RWPE2 (cell line): ENCODE results near the gene ZNF296.

ENCODE experiments used
- ATAC-seq: fragments of 200-7000 bp; cut with Tn5 transposase; 3 replicates; pipeline ENCODE4 v1.9.1; 2021; ENCODE audit warnings: low read depth
- DNase-seq: peaks from one replicate; pipeline ENCODE4 v3.0.0-alpha.2; 2020; ENCODE audit warnings: low spot score
- H3K27ac ChIP-seq: fragments of 450-650 bp; 2 replicates; pipeline ENCODE4 v1.5.1; 2017; ENCODE audit warnings: mild to moderate bottlenecking; ENCODE audit not compliant: poor library complexity, severe bottlenecking
- H3K27me3 ChIP-seq: fragments of 250-450 bp; sonication (Bioruptor Pico); 2 replicates; pipeline ENCODE4 v1.5.1; 2021; ENCODE audit warnings: mild to moderate bottlenecking, moderate library complexity; ENCODE audit not compliant: insufficient read depth, poor library complexity, severe bottlenecking
- H3K36me3 ChIP-seq: fragments of 250-450 bp; sonication (Bioruptor Pico); 2 replicates; pipeline ENCODE4 v1.5.1; 2020; ENCODE audit warnings: low read depth, mild to moderate bottlenecking, moderate library complexity
- H3K4me1 ChIP-seq: fragments of 250-450 bp; sonication (Bioruptor Pico); 2 replicates; pipeline ENCODE4 v1.5.1; 2021; ENCODE audit warnings: mild to moderate bottlenecking, moderate library complexity; ENCODE audit not compliant: insufficient read depth, poor library complexity, severe bottlenecking
- H3K4me3 ChIP-seq: fragments of 250-450 bp; sonication (Bioruptor Pico); 2 replicates; pipeline ENCODE4 v1.5.1; 2021; ENCODE audit warnings: mild to moderate bottlenecking, moderate library complexity; ENCODE audit not compliant: severe bottlenecking
- H3K9me3 ChIP-seq: fragments of 250-450 bp; sonication (Bioruptor Pico); 2 replicates; pipeline ENCODE4 v1.5.1; 2021; ENCODE audit warnings: mild to moderate bottlenecking, moderate library complexity; ENCODE audit not compliant: severe bottlenecking
- CTCF ChIP-seq: fragments of 450-650 bp; IDR thresholded peaks from one replicate; pipeline ENCODE4 v1.5.1; 2017; ENCODE audit warnings: mild to moderate bottlenecking, moderate library complexity; ENCODE audit not compliant: poor library complexity, severe bottlenecking

Gene ZNF296

DNA sequence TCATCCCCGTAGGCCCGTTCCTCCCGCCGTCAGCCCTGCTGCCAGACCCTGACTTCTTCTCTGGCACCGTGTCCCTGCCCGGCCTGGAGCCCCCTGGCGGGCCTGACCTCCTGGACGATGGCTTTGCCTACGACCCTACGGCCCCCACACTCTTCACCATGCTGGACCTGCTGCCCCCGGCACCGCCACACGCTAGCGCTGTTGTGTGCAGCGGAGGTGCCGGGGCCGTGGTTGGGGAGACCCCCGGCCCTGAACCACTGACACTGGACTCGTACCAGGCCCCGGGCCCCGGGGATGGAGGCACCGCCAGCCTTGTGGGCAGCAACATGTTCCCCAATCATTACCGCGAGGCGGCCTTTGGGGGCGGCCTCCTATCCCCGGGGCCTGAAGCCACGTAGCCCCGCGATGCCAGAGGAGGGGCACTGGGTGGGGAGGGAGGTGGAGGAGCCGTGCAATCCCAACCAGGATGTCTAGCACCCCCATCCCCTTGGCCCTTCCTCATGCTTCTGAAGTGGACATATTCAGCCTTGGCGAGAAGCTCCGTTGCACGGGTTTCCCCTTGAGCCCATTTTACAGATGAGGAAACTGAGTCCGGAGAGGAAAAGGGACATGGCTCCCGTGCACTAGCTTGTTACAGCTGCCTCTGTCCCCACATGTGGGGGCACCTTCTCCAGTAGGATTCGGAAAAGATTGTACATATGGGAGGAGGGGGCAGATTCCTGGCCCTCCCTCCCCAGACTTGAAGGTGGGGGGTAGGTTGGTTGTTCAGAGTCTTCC lies 38.7 kb downstream of the ZNF296 start:
- H3K27me3 ChIP-seq, result no peaks in the 10 kb centered on the region
- H3K27ac ChIP-seq, result no peak overlapping the region
- DNase-seq (no peak), ATAC-seq (no peak)
- H3K4me1 ChIP-seq, result no peaks in the 10 kb centered on the region
- H3K36me3 ChIP-seq, result peaks cover 30% of the 10 kb centered on the region
- no peak for TF ChIP-seq CTCF
- no peaks in the 10 kb centered on the region for H3K9me3 ChIP-seq
- H3K4me3 ChIP-seq, result no peak overlapping the region

- no peak for TF ChIP-seq CTCF
- no peak overlapping the region for H3K4me3 ChIP-seq
- H3K27ac ChIP-seq, result no peak overlapping the region
- ATAC-seq (no peak), DNase-seq (no peak)
- peaks cover 12% of the 10 kb centered on the region for H3K36me3 ChIP-seq
- H3K4me1 ChIP-seq, result no peaks in the 10 kb centered on the region
- H3K9me3 ChIP-seq, result no peaks in the 10 kb centered on the region
- H3K27me3 ChIP-seq, result no peaks in the 10 kb centered on the region
These were observed 40.5 kb downstream of the ZNF296 start for GRCh38 chr19:45035755-45036154.

- Histone ChIP-seq H3K4me3 (no peak overlapping the region), H3K4me1 (no peaks in the 10 kb centered on the region), H3K27me3 (no peaks in the 10 kb centered on the region), H3K27ac (no peak overlapping the region), H3K36me3 (peaks cover 4% of the 10 kb centered on the region), H3K9me3 (no peaks in the 10 kb centered on the region)
- TF ChIP-seq CTCF, result no peak
- DNase-seq (no peak), ATAC-seq (no peak)
These were observed 43.9 kb downstream of the ZNF296 start for GRCh38 chr19:45032421-45032820.

DNA sequence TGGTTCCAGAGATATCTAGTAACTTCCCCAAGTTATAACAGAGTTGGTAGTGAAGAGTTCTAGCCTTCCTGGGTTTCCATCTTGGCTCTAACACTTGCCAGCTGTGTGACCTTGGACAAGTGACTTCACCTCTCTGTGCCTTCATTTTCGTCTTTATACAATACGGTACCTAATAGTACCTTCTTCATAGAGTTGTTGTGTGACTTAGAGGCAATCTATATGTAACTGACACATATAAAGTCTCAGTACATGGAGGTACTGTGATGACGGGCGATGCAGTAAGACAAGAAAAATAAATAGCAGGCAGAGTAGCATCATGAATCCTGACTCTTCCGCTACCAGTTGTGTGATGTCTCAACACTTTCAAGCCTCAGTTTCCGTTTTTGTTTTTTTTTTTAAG lies 45.5 kb downstream of the ZNF296 start:
- DNase-seq, result no peak
- no peaks in the 10 kb centered on the region for H3K27me3 ChIP-seq
- peaks cover 4% of the 10 kb centered on the region for H3K36me3 ChIP-seq
- no peak overlapping the region for H3K4me3 ChIP-seq
- no peaks in the 10 kb centered on the region for H3K4me1 ChIP-seq
- no peak for ATAC-seq
- H3K9me3 ChIP-seq, result no peaks in the 10 kb centered on the region
- TF ChIP-seq CTCF, result no peak
- no peak overlapping the region for H3K27ac ChIP-seq

- DNase-seq (no peak), ATAC-seq (no peak)
- Histone ChIP-seq H3K36me3 (peaks cover 4% of the 10 kb centered on the region; the same call in 1 of the 2 replicates), H3K4me3 (no peak overlapping the region), H3K9me3 (no peaks in the 10 kb centered on the region), H3K27me3 (no peaks in the 10 kb centered on the region), H3K27ac (no peak overlapping the region), H3K4me1 (no peaks in the 10 kb centered on the region)
- no peak for TF ChIP-seq CTCF
These were observed 48.9 kb downstream of the ZNF296 start for GRCh38 chr19:45027371-45027770.
